ENCODE results near the gene USP6NL.

Gene USP6NL

DNA sequence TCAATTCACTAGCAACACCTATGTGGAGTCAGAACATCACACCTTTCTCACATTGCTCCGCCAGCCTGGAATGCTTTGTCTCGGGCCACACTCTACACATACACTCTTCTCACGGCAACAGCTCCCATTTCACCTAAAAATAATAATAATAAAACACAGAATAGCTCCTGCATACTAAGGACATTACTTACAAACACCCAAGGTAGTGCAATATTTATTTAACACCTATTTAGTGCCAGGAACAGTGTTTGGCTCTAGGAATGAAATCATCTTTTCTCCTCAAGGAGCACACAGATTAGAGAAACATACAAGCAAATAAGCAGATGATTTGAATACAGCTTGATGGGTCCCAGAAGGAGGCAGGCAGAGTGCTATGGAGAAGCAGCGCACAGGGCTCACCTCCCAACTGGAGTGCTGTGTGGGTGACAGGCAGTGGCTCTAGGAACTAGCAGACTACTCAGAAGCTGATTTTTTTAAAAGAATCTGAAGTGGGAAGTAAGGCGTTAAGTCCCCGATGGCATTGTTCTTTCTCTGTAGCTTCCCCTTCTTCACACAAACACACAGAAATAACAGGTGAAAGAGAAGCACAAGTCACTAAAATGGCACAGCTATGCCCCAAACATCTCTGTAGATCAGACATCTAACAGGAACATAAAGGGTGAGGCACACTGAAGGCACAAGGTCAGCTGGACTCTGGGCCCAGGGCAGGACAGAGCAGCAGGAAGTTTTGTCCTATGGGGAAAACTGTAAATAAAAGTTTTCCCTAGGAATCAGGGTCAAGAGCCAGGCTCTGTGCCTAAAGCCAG is 16.7 kb downstream of the USP6NL start:
- no peak overlapping the region for H3K4me3 ChIP-seq (ENCODE audit: low read length)
- no peak for DNase-seq (ENCODE audit: low read depth)
- TF ChIP-seq, protein P1, sequence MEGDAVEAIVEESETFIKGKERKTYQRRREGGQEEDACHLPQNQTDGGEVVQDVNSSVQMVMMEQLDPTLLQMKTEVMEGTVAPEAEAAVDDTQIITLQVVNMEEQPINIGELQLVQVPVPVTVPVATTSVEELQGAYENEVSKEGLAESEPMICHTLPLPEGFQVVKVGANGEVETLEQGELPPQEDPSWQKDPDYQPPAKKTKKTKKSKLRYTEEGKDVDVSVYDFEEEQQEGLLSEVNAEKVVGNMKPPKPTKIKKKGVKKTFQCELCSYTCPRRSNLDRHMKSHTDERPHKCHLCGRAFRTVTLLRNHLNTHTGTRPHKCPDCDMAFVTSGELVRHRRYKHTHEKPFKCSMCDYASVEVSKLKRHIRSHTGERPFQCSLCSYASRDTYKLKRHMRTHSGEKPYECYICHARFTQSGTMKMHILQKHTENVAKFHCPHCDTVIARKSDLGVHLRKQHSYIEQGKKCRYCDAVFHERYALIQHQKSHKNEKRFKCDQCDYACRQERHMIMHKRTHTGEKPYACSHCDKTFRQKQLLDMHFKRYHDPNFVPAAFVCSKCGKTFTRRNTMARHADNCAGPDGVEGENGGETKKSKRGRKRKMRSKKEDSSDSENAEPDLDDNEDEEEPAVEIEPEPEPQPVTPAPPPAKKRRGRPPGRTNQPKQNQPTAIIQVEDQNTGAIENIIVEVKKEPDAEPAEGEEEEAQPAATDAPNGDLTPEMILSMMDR (conservative IDR thresholded peaks at IDR 0.05; ENCODE audit: low read depth, low read length), result no peak

DNA sequence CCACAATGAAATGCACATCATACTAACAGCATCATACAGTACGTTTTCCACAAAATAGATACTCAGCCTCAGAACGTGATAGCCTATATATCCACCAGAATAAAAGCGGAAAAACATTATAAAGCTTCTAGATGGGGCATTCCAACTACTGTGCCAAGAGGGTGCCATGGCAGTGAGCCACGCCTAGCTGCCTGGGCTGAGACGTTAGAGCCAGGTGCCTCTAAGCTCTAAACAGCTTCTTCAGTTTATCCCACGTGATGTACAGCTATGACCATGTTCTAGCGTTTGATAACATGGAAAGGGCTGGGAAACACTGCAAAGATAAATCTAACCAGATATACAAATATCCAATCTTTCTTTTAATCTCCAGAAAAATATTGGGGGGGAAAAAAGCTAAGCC is 17.8 kb downstream of the USP6NL start:
- H3K4me3 ChIP-seq (ENCODE audit: low read length), result no peak overlapping the region
- DNase-seq (ENCODE audit: low read depth), result peak; percentile 58
- TF ChIP-seq, protein P1 (conservative IDR thresholded peaks at IDR 0.05; ENCODE audit: low read depth, low read length), result no peak

DNA sequence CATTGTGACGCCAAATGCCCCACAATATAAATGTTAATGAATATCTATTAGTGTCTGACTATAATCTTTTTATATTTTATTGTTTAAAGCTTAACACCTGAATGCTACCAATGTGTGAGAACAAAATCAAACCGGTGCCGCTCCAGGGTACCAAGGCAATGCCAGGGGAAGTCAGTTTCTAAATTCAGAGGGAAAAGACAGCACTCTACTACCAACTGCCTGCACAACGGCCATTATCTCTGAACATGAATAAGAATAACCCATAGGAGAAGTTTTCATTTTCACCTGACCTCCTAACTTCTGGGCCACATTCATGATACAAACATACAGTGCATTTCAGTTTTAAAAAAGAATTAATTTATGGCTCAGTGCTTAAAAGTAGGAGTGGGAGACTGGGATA is 21.7 kb downstream of the USP6NL start:
- TF ChIP-seq, protein P1 (conservative IDR thresholded peaks at IDR 0.05; ENCODE audit: low read depth, low read length), result no peak
- DNase-seq (ENCODE audit: low read depth), result no peak
- no peak overlapping the region for H3K4me3 ChIP-seq (ENCODE audit: low read length)

DNA sequence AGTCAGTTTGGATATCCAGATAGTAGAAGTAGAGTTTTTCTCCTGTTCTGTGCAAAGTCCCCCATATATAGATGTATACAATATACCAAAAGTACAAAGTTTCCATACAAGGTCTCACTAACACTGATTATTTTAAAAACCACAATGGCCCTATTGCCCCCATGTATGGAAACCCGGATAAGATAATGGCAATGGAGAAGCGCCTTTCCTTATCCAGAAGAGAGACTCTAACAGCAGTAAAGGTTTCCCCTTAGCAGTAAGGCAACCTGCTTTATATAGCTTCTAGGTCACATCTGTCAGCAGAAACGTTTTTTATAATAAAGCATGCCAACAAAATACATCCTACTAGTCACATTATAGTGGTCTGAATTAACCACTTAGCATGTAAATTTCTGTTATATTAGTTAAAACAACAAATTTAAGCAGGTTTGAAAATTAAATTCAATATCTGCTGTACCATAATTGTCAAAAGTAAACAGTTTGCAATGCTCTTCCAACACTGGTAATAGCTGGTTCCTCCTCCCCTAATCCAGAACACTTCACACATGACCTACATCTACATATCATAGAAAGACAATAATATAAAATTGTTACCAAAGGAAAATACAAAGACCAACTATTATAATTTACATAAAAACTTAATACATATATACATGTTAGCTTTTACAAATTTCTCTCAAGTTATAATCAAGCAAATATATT is 22.4 kb downstream of the USP6NL start:
- TF ChIP-seq, protein P1 (conservative IDR thresholded peaks at IDR 0.05; ENCODE audit: low read depth, low read length), result no peak
- no peak overlapping the region for H3K4me3 ChIP-seq (ENCODE audit: low read length)
- no peak for DNase-seq (ENCODE audit: low read depth)

DNA sequence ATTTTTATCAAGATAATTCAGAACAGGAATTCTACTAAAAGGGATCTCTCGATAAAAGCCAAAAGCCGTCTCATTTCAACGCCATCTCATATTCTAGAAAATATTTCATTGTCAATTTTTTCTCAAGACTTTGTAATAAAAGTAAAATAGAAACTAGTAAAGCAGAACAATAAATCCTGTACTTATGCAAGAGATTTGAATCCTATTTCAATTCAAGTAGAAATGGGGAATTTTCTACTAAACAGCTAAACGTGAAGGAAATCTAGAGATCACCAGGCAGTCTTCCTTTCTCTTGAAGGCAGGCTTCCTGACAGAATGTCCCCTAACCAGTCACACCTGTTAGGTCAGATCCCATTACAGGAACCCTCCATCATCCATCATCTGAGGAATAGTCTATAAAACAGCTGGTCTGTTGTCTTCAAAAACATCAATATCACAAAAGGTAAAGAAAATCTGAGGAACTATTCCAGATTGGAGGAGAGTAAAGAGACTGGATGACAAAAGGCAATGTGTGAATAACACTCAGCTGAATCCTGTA is 23.7 kb downstream of the USP6NL start:
- TF ChIP-seq, protein P1 (conservative IDR thresholded peaks at IDR 0.05; ENCODE audit: low read depth, low read length), result no peak
- no peak overlapping the region for H3K4me3 ChIP-seq (ENCODE audit: low read length)
- no peak for DNase-seq (ENCODE audit: low read depth)

DNA sequence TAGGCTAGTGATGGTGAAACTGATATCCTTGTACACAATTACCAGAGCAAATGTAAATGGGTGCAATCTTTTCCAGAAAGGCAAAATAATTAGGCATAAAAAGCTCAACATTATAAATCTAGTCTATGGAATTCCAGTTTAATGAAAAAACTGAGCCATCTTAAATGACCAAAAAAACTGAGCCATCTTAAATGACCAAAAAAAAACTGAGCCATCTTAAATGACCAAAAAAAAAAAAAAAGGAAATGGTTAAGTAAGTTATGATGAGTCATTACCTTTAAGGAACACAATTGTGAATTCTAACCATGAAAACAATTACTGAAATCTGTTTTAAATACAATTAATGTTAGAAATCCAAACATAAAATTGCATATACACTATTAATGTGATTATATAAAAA is 25.3 kb downstream of the USP6NL start:
- DNase-seq (ENCODE audit: low read depth), result no peak
- TF ChIP-seq, protein P1 (conservative IDR thresholded peaks at IDR 0.05; ENCODE audit: low read depth, low read length), result no peak
- no peak overlapping the region for H3K4me3 ChIP-seq (ENCODE audit: low read length)
